T follicular helper cell (primary cell): ENCODE results near the gene PHYKPL.
"Not testable (repeated sequence)": the region's sequence is repeated elsewhere in the genome, so short reads cannot be mapped to it uniquely, and the experiment has no call there.

Experiments used
- DNase-seq: peaks from one replicate; pipeline ENCODE4 v3.0.0-alpha.2; 2020; ENCODE audit warnings: low read depth

PHYKPL gene

DNA sequence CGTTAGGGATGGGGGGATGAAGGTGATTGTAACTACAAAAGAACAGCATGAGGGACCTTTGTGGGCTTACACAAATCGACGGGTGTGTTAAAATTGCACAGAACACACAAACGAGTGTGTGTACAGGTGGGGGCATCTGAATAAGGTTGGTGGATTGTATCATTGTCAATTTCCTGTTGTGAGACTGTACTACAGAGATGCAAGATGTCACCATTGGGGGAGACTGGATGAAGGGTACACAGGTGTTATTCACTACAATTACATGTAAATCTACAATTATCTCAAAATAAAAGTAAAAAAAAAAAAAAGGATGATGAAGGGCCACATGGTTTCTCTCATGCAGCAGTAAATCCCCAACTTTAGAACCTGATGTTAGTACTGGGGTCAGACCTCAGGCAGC lies 31.4 kb upstream of the PHYKPL start:
- DNase-seq: no peak

DNA sequence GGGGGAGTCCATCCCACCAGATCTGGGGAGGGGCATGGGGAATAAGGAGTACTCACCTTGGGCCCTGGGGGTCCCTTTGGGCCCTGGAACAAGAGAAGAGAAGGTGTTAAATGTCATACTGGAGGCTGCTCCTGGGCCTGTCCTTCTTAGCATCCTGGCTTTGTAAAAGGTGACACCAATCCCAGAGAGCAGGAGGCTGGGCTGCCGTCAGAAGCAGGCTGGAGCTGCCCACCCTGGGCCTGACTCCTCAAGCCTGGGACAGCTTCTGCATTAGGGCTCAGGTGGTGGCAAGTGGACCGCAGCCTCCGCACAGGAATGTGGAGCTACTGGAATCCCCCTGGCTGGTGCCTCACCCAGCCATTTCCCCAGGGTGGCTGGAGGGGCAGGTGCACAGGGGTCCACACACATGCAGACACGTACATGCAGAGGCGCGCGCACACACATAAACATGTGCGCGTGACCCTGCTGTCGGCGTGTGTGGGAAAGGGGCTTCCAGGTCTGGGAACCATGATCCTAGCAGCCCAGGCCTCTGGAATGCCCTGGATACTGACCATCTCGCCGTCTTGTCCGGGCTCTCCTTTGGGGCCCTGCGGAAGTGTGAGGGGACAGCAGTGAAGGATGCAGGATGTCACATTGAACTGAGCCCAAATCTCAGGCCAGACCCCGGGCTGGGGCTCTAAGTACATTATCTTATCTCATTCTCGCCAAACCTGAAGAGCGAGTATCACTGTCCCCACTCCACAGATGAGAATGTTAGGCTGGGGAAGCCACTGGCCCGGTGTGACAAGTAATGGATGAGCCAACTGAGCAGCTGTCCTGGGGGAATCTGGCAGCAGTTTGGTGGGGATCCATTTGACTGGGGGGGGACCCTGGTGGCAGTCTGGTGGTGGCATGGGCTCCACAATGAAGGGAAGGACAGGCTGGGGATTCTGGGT lies 29.3 kb upstream of the PHYKPL start:
- no peak for DNase-seq

DNA sequence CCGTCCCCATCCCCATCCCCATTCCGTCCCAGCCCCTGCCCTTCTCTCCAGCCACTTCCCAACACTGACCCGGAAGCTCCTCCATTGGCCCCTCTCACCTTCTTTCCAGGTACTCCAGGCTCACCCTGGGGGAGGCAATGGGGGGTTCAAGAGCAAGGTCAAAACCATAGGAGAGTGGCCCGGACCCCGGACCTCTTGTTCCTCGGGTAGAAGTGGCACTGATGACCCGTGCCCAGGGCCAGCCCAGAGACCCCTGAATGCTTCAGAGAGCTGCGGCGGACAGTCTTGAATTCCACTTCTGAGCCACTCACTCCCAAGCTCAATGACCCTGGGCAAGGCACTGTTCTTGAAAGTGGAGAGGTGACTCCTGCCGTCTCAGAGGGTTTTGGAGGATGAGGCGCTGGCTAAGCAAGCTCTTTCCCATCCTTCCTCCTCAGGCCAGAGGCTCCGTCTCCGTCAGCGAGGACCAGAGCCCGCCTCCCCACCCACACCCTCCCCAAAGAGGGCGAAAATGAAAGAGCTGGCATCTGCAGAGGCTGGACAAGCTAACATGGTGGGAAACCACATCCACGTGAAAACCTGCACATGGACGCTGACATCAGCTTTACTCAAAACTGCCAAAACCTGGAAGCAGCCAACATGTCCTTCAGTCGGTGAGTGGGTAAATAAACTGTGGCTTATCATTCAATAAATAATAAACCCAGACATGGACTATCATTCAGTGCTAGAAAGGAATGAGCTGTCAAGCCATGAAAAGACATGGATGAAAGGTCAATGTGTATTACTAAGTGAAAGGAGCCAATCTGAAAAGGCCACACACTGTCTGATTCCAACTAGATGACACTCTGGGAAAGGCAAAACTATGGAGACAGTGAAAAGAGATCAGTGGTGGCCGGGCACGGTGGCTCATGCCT lies 27.3 kb upstream of the PHYKPL start:
- no peak for DNase-seq

DNA sequence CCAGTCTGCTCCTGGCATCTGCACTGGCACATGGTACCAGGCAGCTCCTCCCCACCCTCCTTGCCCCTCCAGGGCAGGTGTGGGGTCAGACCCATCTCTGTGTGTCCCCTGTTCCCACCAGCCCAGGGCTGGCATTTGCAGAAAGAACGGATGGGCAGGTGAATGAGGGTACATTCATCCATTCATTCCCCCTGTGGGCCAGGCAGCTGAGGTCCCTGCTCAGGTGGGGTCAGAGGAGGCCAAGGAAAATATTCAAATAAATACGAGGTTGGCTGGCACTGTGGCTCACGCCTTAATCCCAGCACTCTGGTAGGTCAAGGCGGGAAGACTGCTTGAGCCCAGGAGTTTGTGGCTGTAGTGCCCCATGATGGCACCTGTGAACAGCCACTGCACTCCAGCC lies 25.0 kb upstream of the PHYKPL start:
- no peak for DNase-seq

DNA sequence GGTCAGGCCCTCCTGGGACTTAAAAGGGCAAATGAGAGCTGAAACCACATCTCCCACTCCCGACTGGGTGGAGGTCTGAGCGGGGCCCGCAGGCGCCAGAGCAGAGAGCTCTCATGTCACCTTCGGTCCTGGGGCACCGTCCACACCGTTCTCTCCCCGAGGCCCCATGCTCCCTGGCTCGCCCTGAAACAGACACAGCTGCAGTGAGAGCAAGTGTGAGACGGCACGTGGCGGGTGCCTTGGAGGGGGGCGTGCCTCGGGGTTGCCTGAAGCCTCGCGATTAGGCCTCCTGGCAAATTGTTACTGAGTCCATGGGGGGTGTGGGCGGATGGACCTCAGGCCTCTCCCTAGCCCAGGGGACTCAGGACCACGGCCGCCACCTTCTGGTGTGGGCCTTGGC lies 24.1 kb upstream of the PHYKPL start:
- DNase-seq: no peak

DNA sequence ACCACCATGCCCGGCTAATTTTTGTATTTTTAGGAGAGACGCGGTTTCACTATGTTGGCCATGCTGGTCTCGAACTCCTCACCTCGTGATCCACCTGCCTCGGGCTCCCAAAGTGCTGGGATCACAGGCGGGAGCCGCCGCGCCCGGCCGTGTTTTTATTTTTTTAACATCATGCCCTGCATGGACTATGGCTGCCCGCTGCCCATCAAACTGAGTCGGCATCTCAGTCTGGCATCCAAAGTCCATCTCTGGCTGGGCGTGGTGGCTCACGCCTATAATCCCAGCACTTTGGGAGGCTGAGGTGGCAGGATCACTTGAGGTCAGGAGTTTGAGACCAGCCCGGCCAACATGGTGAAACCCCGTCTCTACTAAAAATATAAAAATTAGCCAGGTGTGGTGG lies 21.0 kb upstream of the PHYKPL start:
- DNase-seq: not testable (repeated sequence)

DNA sequence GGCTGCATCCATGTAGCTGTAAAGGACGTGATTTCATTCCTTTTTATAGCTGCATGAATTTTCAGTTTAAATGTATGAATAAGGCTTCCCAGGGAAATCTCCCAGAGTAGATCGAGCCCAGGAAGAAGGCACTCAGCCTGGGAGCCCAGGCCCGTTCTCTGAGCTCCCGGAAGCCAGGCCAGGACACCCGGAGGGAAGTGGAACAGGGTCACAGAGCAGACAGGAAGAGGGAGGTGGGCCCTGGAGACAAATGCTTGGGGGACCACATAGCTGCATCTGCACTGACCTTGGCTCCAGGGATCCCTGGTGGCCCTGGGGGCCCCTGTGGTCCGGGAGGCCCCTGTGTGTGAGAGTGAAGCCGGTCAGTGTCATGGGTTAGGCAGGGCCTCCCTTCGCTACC lies 19.7 kb upstream of the PHYKPL start:
- DNase-seq: no peak

DNA sequence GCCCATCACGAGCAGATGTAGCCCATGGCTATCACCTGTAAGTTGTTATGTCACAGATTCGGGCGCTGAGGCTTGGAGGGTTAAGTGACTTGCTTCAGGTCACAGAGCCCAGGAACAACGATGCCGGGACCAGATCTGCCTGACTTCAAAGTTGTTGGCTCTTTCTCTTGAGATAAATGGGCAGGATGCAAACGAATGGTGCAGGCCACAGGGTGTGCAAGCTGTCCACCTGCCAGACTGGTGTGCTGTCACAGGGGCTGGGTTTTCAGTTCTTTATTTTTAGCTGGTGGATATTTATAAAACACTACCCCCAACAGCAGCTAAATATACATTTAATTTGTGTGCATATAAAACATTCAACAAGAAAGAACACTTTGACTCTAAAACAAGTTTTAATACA lies 17.7 kb upstream of the PHYKPL start:
- DNase-seq: no peak

DNA sequence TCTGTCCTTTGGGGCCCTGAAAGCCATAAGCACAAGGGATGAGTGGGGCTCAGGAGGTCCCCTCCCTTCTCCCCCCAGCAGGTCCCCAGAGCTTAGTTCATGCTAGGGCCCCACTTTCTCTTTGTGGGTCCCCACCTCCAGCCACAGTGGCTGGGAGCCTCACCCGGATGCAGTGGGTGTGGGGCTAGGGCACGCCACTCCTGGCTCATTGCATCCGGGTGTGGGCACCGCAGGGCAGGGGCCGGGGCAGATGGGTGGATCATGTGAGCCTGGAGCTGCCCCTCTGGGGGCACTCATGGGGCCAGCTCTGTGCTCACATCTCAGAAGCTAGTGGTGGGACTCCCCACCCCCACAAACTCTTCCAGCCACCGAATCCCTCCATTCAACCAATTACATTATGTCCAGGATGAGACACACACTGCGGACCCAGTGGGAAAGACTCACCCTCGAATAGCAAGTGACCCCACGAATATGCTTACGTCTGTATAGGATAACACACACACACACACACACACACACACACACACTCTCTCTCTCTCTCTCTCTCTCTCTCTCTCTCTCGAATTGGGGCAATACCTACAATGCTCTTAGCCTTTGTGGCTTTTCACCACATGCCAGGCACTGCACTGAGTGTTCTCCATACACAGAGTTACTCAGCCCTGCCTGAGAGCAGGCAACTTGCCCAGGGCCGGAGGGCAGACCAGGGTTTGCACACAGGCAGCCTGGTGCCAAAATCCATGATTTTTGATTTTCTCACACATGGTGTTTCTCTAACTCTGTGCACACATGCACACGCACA lies 16.8 kb upstream of the PHYKPL start:
- no peak for DNase-seq

DNA sequence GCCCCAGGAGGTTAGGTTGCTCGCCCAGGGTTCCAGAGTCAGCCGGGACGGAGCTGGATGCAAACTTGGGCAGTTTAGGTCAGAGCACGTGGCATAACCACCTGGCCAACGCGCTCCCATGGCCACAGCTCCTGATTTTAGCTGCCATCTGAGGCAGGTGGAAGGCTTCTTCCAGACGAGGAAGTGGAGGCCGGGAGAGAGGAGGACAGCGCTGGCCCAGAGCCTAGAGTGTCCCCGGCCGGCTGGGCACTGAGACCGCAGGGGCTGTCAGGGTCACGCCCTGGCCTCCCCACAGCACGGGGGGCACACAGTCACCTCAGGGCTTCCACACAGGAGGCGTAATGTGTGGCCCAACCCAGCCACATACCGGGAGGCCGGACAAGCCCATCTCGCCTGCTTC lies 16.1 kb upstream of the PHYKPL start:
- no peak for DNase-seq

DNA sequence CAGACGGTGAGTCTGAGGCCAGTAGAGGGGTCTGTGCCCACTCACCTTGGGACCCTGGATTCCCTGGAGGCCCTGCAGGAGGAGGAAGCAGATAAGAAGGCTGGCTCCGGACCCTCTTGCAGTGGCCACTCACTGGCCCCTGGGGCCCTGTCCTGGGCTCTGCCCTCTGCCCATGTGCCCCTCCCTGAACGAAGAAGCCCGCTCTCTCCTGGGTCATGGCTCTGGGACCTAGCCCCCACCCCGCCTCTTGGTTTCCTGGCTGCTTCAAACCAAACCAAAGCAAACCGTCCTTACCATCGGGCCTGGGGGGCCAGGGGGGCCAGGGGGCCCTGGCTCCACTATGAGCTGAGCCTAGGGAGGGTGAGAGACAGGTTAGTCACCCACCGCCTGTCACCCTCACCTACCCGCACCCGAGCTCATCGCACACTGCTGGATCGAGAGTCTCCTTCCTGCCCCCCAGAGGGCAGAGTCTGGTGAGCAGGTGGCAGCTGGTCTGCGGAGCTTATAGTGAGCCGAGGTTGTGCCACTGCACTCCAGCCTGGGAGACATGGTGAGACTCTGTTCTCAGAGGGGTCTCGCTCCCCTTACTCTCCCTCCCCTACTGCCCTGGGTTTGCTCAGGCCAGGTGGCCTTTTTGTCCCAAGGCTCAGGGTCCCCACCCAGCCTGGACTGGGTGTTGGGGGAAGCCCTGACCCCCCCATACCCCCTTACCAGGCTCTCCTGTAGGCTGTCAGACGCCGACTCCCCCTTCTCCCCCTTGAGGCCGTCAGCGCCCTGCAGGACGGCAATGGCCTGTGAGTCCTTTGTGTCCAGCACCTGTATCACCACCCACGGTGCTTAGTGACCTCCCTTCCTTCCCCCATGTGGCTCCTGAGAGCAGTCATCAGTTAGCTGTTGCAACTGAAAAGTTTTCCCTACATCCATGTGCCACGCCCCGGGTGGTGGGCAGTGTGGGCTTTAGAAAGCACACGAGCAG lies 15.2 kb upstream of the PHYKPL start:
- no peak for DNase-seq

DNA sequence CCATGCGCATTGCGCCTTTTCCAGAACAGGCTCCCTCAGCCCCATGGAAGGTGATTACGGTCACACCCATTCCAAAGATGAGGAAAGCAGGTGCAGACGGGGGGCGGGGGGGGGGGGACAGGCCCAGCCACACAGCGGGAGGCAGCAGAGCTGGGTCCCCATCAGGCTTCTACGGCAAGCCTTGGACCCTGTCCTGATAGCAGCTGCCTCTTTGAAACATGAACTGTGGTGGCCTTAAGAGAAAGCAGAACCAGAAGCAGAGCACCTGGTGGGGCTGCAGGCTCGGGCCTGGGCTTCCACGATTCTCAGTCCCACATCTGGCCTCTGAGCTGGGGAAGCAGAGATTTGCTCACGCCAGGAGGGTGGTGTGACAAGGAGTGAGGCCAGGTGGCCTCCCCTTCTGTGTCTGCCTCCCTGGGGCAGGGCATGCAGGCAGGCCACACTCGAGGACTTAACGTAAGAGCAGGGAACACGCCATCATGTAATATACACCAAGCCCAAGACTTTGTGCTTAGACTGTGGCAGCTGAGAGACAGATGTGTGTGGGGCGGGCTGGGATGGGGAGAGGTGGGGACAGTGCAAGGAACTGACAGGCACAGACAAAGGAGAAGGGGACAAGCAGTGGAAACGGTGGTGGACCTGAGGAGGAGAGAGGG lies 14.2 kb upstream of the PHYKPL start:
- DNase-seq: no peak

DNA sequence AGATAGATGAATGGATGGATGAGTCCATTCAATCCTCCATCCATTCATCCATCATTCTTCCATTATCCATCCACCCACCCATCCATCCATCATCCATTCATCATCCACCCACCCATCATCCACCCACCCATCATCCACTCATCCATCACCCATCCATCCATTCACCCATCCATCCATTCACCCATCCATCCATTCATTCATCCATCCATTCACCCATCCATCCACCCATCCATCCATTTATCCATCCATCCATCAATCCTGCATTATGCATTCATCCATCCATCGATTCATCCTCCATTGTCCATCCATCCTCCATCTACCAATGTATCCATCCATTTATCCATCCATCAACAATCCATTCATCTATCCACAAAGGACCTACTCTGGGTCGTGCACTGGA lies 12.8 kb upstream of the PHYKPL start:
- no peak for DNase-seq

DNA sequence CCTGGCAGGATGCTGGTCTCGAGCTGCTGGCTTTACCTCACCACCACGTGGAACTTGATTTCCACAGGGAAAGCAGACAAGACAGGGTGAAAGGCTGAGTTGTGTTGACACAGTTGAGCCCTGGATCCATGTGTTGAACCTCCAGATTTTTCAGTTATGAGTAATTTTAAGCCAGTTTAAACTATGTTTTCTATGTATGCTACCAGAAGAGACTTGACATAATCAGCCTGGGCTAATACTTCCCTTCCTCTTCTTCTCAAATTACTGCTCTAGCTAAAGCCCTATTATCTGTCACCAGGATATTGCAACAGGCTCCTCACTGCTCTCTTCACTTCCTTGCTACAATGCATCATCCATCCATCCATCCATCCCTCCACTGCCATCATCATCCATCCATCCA lies 12.0 kb upstream of the PHYKPL start:
- DNase-seq: no peak

DNA sequence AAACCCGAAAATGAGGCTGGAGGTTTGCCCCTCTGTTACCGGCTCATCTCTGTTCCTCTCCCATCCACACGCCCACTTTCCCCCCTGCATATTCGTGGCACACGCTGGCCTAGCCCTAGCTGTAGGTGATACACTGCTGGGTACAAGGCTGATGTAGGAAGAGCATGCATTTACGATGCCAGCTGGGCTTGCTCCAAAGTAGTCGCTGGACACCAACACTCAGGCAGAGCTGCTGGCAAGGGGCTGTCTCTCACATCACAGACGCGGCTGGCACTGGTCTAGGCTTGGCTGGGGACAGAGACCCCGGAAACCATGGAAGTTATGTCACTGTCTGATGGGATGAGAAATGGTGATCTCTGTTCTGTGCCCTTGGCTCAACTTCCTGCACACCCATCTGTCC lies 9.8 kb upstream of the PHYKPL start:
- DNase-seq: no peak

DNA sequence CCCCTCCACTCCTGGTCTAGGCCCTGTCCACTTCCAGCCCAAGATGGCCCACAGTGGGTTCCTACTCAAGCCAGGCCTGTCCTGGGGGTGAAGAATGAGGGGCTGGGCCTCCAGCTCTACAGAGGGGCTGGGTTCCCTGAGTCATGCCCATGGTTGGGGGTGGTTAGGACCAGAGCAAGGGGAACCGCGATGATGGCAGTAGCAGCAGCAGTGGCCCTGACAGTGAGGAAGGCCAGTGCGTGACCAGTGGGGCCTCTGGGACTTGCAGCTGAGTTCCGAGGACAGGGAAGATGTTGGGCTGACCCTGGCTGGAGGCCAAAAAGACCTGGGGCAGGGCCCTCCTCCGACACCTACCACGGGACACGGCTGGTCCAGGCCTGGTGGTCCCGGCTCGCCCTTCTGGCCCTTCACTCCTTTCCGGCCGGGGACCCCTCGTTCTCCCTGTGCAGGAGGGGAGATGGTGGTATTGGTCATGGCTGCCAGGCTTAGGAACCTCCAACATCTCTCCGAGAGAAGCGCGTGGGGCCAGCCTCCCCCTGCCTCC lies 9.2 kb upstream of the PHYKPL start:
- no peak for DNase-seq

DNA sequence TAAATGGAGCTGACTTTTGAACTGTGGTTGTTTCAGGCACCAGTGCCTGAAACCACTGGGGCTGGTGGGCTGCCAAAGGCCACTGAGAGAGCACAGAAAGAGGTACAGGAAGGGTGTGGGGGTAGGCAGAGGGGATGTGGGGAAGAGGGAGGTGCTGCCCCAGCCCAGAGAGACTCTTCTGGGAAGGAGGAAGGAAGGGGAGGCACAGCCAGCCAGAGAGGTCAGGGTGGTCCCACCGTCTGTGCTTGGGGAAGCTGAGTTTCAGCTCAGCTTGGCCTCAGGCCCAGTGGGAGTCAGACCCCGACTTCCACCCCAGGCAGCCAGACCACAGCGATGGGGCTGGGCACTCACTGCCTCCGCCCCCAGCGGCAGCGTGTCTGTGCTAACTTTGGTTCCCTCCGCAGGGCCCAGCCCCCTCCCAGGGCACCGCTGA lies 8.6 kb upstream of the PHYKPL start:
- DNase-seq: no peak

DNA sequence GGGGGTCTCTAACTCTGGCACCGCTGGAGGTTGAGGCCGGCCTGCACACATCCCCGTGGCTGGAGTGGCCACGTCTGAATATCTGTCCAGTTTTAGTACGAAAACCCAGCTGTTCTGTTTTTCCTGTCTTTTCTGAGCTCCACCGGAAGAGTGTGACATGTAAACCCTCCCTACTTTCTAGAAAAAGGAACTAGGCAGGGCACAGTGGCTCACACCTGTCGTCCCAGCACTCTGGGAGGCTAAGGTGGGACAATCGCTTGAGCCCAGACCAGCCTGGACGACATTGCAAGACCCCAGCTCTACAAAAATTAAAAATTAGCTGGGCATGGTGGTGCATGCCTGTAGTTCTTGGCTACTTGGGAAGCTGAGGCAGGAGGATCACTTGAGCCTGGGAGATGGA lies 8.2 kb upstream of the PHYKPL start:
- no peak for DNase-seq

DNA sequence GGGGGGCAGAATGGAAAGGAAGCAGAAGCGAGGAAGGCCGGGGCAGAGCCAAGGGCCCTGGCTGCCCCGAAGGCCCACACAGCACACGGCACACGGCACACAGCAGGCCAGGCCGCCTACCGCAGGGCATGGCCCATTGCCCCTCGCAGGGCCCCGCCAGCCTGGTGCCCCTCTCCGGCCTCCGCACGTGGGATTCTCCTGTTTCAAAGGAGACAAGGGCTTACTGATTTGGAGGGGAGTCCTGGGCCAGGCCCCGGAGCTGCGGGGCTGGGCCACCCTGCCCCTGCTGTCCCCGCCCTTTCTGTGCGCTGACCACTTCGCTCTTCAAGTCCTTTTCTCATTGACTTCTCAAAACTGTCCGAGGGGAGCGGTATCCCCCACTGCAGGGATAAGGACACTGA lies 7.7 kb upstream of the PHYKPL start:
- DNase-seq: no peak
